ENCODE measurements around the gene VWA2.

Gene VWA2

GRCh38 chr10:114195079-114195478 lies 44.0 kb upstream of the VWA2 start:
- Histone ChIP-seq H3K4me1 (ENCODE audit: control insufficient read depth, insufficient read depth, low read length) (no peaks in the 10 kb centered on the region), H3K4me3 (ENCODE audit: low read depth, low read length) (no peak overlapping the region), H3K36me3 (ENCODE audit: control insufficient read depth in 2 of 2, insufficient read depth in 1 of 2, low read length in 2 of 2) (no peaks in the 10 kb centered on the region), H3K9me3 (ENCODE audit: control insufficient read depth, insufficient read depth, low read depth, low read length) (no peaks in the 10 kb centered on the region), H3K27ac (ENCODE audit: extremely low read depth, low read depth, low read length) (no peak overlapping the region)
- CTCF ChIA-PET = interaction anchor here (0.6 kb wide), 1 partner anchor 57 kb away, joined by 3 read pairs; no protein-coding TSS in a partner anchor
- TF ChIP-seq INSM2 (tag by site-specific recombination; IDR thresholded peaks at IDR 0.05) = no peak
- no peak for TF ChIP-seq ZNF280C (tag by site-specific recombination; IDR thresholded peaks at IDR 0.05)
- no peak for TF ChIP-seq ZBTB48 (tag by site-specific recombination; IDR thresholded peaks at IDR 0.05)
- no peak for TF ChIP-seq ZNF76 (tag by site-specific recombination; IDR thresholded peaks at IDR 0.05; ENCODE audit: borderline replicate concordance, low read depth)
- POLR2A ChIA-PET = no interaction called here

- H3K27ac ChIP-seq (ENCODE audit: extremely low read depth, low read depth, low read length) = no peak overlapping the region
- no peaks in the 10 kb centered on the region for H3K36me3 ChIP-seq (ENCODE audit: control insufficient read depth in 2 of 2, insufficient read depth in 1 of 2, low read length in 2 of 2)
- TF ChIP-seq ZNF692 (tag by site-specific recombination; IDR thresholded peaks at IDR 0.05) = no peak
- no peak for TF ChIP-seq ZNF548 (tag by site-specific recombination; IDR thresholded peaks at IDR 0.05)
- no peak for TF ChIP-seq ZNF274 (IDR thresholded peaks at IDR 0.05; ENCODE audit: low read length)
- no peak for TF ChIP-seq ZNF274 (tag by site-specific recombination; IDR thresholded peaks at IDR 0.05; ENCODE audit: borderline replicate concordance)
- no peak for TF ChIP-seq SETDB1 (IDR thresholded peaks at IDR 0.05; ENCODE audit: insufficient read length, low read length)
- no peak for TF ChIP-seq ZSCAN30 (tag by site-specific recombination; IDR thresholded peaks at IDR 0.05)
- no peak for TF ChIP-seq REPIN1 (tag by site-specific recombination; IDR thresholded peaks at IDR 0.05; ENCODE audit: low read depth)
- TF ChIP-seq ZNF366 (tag by site-specific recombination; conservative IDR thresholded peaks at IDR 0.05) = no peak
- TF ChIP-seq ZNF280C (tag by site-specific recombination; IDR thresholded peaks at IDR 0.05) = no peak
- TF ChIP-seq GFI1B (tag by site-specific recombination; IDR thresholded peaks at IDR 0.05) = no peak
- TF ChIP-seq ZBTB26 (tag by site-specific recombination; optimal IDR thresholded peaks at IDR 0.05) = no peak
- no peak for TF ChIP-seq ZNF202 (tag by site-specific recombination; IDR thresholded peaks at IDR 0.05; ENCODE audit: borderline replicate concordance)
- TF ChIP-seq ZNF404 (tag by site-specific recombination; IDR thresholded peaks at IDR 0.05) = no peak
- H3K4me3 ChIP-seq (ENCODE audit: low read depth, low read length) = no peak overlapping the region
- no peaks in the 10 kb centered on the region for H3K4me1 ChIP-seq (ENCODE audit: control insufficient read depth, insufficient read depth, low read length)
- ChIA-PET POLR2A (no interaction called here), CTCF (interaction anchor here (1.1 kb wide), 1 partner anchor 11 kb away, joined by 3 read pairs; no protein-coding TSS in a partner anchor)
- H3K9me3 ChIP-seq (ENCODE audit: control insufficient read depth, insufficient read depth, low read depth, low read length) = no peaks in the 10 kb centered on the region
Measured at GRCh38 chr10:114199239-114199638, 39.8 kb upstream of the VWA2 start.
